ENCODE results near the gene RFC2. TPM values are rescaled to one million over a fixed set of nuclear protein-coding genes. Genes with fewer than 3 reads are reported as not detected.

The RFC2 gene
- total RNA-seq, 2 donors from 2014 or later: 6.0 to 8.5 TPM

DNA sequence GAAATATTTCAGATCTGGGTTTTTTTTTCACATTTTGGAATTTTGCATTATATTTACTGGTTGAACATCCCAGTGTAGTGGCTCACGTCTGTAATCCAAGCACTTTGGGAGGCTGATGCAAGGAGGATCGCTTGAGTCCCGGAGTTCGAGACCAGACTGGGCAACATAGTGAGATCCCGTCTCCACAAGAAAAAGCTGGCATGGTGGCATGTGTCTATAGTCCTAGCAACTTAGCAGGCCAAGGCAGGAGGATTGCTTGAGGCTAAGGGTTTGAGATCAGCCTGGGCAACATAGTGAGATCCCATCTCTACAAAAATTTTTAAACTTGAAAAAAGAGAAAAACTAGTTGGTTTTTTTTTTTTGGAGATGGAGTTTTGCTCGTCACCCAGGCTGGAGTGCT lies 6.0 kb downstream of the RFC2 start:
- no peak overlapping the region for H3K27ac ChIP-seq
- H3K9me3 ChIP-seq: no peaks in the 10 kb centered on the region
- no peaks in the 10 kb centered on the region for H3K27me3 ChIP-seq
- TF ChIP-seq, protein P1, sequence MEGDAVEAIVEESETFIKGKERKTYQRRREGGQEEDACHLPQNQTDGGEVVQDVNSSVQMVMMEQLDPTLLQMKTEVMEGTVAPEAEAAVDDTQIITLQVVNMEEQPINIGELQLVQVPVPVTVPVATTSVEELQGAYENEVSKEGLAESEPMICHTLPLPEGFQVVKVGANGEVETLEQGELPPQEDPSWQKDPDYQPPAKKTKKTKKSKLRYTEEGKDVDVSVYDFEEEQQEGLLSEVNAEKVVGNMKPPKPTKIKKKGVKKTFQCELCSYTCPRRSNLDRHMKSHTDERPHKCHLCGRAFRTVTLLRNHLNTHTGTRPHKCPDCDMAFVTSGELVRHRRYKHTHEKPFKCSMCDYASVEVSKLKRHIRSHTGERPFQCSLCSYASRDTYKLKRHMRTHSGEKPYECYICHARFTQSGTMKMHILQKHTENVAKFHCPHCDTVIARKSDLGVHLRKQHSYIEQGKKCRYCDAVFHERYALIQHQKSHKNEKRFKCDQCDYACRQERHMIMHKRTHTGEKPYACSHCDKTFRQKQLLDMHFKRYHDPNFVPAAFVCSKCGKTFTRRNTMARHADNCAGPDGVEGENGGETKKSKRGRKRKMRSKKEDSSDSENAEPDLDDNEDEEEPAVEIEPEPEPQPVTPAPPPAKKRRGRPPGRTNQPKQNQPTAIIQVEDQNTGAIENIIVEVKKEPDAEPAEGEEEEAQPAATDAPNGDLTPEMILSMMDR (IDR thresholded peaks at IDR 0.05): no peak
- peaks cover 0 to 7% of the 10 kb centered on the region in 2 donors for H3K4me1 ChIP-seq
- peaks cover 34% of the 10 kb centered on the region for H3K36me3 ChIP-seq
- no peak overlapping the region for H3K4me3 ChIP-seq
- no peak for DNase-seq (ENCODE audit: low spot score)

DNA sequence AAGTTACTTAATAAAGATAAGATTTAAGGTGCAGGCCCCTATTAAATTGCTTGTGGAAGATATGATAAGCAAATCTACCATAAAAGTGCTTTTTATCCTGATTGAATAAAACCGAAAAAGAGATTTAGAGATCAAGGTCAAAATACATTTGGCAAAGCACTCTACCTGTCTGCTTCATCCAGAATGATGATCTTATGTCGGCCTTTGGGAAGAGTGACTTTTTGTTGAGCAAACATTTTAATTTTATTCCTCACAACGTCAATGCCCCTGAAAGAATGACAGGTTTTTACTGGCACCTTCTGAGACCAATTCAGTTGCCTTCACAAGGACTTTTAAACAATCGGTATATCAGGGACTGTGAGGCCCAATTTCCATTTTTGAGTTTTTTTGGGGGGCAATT lies 7.7 kb downstream of the RFC2 start:
- no peak for DNase-seq (ENCODE audit: low spot score)
- peaks cover 50% of the 10 kb centered on the region for H3K36me3 ChIP-seq
- TF ChIP-seq, protein P1 (IDR thresholded peaks at IDR 0.05): no peak
- H3K9me3 ChIP-seq: no peaks in the 10 kb centered on the region
- H3K27me3 ChIP-seq: no peaks in the 10 kb centered on the region
- H3K4me1 ChIP-seq: no peaks in the 10 kb centered on the region
- H3K4me3 ChIP-seq: no peak overlapping the region
- no peak overlapping the region for H3K27ac ChIP-seq

DNA sequence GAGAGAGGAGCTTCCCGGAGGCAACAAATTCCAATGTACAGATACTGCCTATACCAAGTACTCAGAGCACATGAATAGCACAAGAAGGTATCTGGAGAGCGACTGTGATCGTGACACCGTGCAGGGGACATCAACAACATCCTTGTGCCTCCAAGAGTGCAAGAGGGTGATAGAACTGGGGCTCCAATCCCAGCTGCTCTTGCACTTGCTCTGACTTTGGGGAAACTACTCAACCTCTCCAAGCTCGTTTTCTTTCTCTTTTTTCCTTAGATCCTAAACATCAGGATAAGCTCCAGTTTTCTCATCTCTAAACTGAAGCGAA lies 12.1 kb downstream of the RFC2 start:
- Histone ChIP-seq H3K4me3 (no peak overlapping the region), H3K9me3 (no peaks in the 10 kb centered on the region), H3K27ac (no peak overlapping the region), H3K27me3 (no peaks in the 10 kb centered on the region), H3K36me3 (peaks cover 56% of the 10 kb centered on the region), H3K4me1 (no peaks in the 10 kb centered on the region)
- no peak for DNase-seq (ENCODE audit: low spot score)
- TF ChIP-seq, protein P1 (IDR thresholded peaks at IDR 0.05): no peak

DNA sequence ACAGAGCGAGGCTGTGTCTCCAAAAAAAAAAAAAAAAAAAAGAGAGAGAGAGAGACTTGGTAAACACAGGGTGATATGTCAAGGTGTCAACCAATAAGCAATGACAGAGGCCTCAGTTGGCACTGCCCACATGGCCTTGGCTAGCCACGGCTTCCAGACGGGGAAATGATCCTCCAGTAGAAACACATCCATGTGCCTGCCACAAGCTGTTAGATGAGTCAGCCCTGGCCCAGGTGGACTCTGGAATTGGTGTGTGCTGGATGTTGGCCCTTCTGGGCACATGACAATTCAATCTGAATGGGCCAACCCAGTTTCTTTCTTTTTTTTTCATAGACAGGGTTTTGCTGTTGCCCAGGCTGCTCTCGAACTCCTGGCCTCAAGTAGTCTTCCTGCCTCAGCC lies 13.7 kb downstream of the RFC2 start:
- H3K4me3 ChIP-seq: no peak overlapping the region
- no peaks in the 10 kb centered on the region for H3K4me1 ChIP-seq
- TF ChIP-seq, protein P1 (IDR thresholded peaks at IDR 0.05): no peak
- H3K27me3 ChIP-seq: no peaks in the 10 kb centered on the region
- peaks cover 69% of the 10 kb centered on the region for H3K36me3 ChIP-seq
- no peaks in the 10 kb centered on the region for H3K9me3 ChIP-seq
- no peak for DNase-seq (ENCODE audit: low spot score)
- H3K27ac ChIP-seq: no peak overlapping the region

DNA sequence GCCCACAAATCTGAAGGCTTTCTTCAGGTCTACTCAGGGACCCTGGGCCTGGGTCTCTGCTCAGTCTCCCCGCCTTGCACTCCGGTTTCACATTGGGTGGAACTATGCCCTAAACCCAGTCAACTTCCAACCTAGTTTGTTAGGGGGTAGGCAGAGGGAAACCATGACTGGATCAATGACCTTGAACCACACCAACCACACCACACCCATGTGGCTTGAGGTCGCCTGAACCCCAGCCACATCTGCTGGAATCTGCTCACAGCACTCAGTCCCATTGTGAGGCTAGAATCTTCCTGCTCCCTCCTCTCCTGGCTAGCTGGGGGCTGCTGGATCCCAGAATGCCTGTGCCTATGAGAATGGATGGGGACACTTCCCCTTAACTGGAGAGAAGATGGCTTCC lies 17.9 kb downstream of the RFC2 start:
- Histone ChIP-seq H3K27ac (no peak overlapping the region), H3K4me3 (no peak overlapping the region), H3K4me1 (no peaks in the 10 kb centered on the region), H3K9me3 (no peaks in the 10 kb centered on the region), H3K27me3 (no peaks in the 10 kb centered on the region), H3K36me3 (peaks cover 69% of the 10 kb centered on the region)
- no peak for DNase-seq (ENCODE audit: low spot score)
- TF ChIP-seq, protein P1 (IDR thresholded peaks at IDR 0.05): no peak

DNA sequence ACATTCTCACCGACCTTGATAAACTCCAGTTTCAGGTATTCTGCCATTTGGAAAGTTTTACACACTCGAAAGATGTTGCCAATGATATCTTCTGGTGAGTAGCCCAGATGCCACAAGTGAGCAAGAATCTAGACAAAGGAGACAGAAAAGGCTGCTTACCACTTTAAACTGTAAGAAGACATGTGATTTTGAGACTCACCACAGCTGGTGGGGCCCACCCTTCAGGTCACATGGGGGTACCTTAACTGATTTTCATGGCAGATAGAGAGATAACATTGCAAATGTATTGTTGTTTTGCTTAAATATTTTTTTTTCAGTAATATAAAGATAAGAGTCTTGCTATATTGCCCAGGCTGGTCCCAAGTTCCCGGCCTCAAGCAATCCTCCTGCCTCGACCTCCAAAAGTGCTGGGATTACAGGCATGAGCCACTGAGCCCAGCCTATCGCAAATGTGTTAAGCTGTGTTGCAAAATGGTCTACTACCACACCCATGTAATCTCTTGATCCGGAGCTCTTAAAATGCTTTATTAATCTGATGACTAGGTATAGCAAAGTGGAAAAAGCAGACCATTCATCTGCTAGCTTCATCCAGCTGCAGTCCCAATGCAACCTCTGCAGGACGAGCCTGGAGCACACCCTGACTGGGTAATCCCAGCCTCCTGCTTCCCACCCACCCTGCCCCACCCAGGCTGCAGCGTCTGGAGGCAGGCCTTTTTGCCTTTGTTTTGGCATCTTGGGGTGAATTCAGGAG lies 18.5 kb downstream of the RFC2 start:
- H3K9me3 ChIP-seq: no peaks in the 10 kb centered on the region
- DNase-seq (ENCODE audit: low spot score): no peak
- peaks cover 66% of the 10 kb centered on the region for H3K36me3 ChIP-seq
- no peak overlapping the region for H3K4me3 ChIP-seq
- H3K4me1 ChIP-seq: no peaks in the 10 kb centered on the region
- H3K27ac ChIP-seq: no peak overlapping the region
- TF ChIP-seq, protein P1 (IDR thresholded peaks at IDR 0.05): no peak
- H3K27me3 ChIP-seq: no peaks in the 10 kb centered on the region
